ENCODE measurements around the gene BHMT. TPM values are rescaled to one million over a fixed set of nuclear protein-coding genes. Genes with fewer than 3 reads are reported as not detected.

BHMT gene
- total RNA-seq, 1 experiment from 2014 or later, result not detected

DNA sequence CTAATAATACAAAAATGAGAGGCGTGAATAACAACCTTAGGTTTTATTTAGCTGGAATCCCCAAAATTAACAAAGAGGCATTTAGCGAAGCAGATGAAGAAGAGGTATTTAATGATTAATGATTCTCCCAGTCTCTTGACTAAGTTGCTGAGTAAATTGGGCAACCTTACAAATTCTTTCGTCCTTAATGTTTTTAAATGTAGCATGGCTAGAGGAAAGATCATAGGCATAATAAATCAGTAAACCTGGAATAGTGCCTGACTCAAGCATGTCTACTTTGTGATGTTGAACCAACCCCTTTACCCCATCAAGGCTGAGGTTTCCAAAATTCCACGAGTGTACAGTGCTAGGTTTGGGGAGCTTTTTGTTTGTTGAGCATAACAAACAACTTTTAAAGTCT lies 7.9 kb downstream of the BHMT start:
- no peak for DNase-seq
- POLR2A ChIA-PET (ENCODE audit: unreplicated experiment), result no interaction called here
- intact Hi-C loops (cut with micrococcal nuclease; ENCODE audit: unreplicated experiment), result no loop called here

GRCh38 chr5:79120221-79120620 lies 8.6 kb downstream of the BHMT start:
- Histone ChIP-seq H3K9me3 (ENCODE audit: insufficient read depth, low read depth) (no peaks in the 10 kb centered on the region), H3K27me3 (ENCODE audit: insufficient read depth, low read depth) (no peaks in the 10 kb centered on the region), H4K20me1 (ENCODE audit: insufficient read depth) (no peaks in the 10 kb centered on the region), H3K4me2 (peak overlapping the region; percentile 19; the same call in 1 of the 2 replicates), H2AFZ (no peak overlapping the region), H3K27ac (no peak overlapping the region), H3K79me2 (ENCODE audit: low read depth) (no peaks in the 10 kb centered on the region), H3K4me3 (no peak overlapping the region), H3K9me2 (ENCODE audit: insufficient read depth) (no peaks in the 10 kb centered on the region), H3K4me1 (replicated peaks; ENCODE audit: insufficient read depth) (peaks cover 7% of the 10 kb centered on the region; the same call in 1 of the 2 replicates), H3F3A (ENCODE audit: insufficient read depth, low read depth) (0 out of 2 replicates have a peak, but pooled peaks cover 5% of the 10 kb centered on the region), H3K36me3 (ENCODE audit: low read depth) (no peaks in the 10 kb centered on the region)
- TF ChIP-seq, protein P1, sequence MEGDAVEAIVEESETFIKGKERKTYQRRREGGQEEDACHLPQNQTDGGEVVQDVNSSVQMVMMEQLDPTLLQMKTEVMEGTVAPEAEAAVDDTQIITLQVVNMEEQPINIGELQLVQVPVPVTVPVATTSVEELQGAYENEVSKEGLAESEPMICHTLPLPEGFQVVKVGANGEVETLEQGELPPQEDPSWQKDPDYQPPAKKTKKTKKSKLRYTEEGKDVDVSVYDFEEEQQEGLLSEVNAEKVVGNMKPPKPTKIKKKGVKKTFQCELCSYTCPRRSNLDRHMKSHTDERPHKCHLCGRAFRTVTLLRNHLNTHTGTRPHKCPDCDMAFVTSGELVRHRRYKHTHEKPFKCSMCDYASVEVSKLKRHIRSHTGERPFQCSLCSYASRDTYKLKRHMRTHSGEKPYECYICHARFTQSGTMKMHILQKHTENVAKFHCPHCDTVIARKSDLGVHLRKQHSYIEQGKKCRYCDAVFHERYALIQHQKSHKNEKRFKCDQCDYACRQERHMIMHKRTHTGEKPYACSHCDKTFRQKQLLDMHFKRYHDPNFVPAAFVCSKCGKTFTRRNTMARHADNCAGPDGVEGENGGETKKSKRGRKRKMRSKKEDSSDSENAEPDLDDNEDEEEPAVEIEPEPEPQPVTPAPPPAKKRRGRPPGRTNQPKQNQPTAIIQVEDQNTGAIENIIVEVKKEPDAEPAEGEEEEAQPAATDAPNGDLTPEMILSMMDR (conservative IDR thresholded peaks at IDR 0.05), result no peak
- no peak for TF ChIP-seq EZH2 (IDR thresholded peaks at IDR 0.05; ENCODE audit: low read depth)
- ChIA-PET CTCF (no interaction called here), POLR2A (ENCODE audit: unreplicated experiment) (no interaction called here)
- no TSS peak for BruUV-seq (replicated peaks)
- intact Hi-C loops (cut with micrococcal nuclease; ENCODE audit: unreplicated experiment), result no loop called here
- peak in 1 of 2 experiments; percentile 45 for DNase-seq

More for the DNA sequence above, 7.9 kb downstream of the BHMT start:
- H3K4me1 ChIP-seq (replicated peaks; ENCODE audit: insufficient read depth), result peaks cover 7% of the 10 kb centered on the region; the same call in 1 of the 2 replicates
- H3K79me2 ChIP-seq (ENCODE audit: low read depth), result no peaks in the 10 kb centered on the region
- H2AFZ ChIP-seq, result no peak overlapping the region
- H4K20me1 ChIP-seq (ENCODE audit: insufficient read depth), result no peaks in the 10 kb centered on the region
- no peak overlapping the region for H3K27ac ChIP-seq
- no peak for TF ChIP-seq EZH2 (IDR thresholded peaks at IDR 0.05; ENCODE audit: low read depth)
- TF ChIP-seq, protein P1 (conservative IDR thresholded peaks at IDR 0.05), result no peak
- no peak overlapping the region for H3K4me3 ChIP-seq
- H3F3A ChIP-seq (ENCODE audit: insufficient read depth, low read depth), result 0 out of 2 replicates have a peak, but pooled peaks cover 5% of the 10 kb centered on the region
- no peaks in the 10 kb centered on the region for H3K9me2 ChIP-seq (ENCODE audit: insufficient read depth)
- H3K27me3 ChIP-seq (ENCODE audit: insufficient read depth, low read depth), result no peaks in the 10 kb centered on the region
- no TSS peak for BruUV-seq (replicated peaks)
- H3K36me3 ChIP-seq (ENCODE audit: low read depth), result no peaks in the 10 kb centered on the region
- H3K4me2 ChIP-seq, result no peak overlapping the region
- no peaks in the 10 kb centered on the region for H3K9me3 ChIP-seq (ENCODE audit: insufficient read depth, low read depth)
- CTCF ChIA-PET, result no interaction called here

GRCh38 chr5:79122973-79123372 lies 11.4 kb downstream of the BHMT start:
- Histone ChIP-seq H3K9me2 (ENCODE audit: insufficient read depth) (no peaks in the 10 kb centered on the region), H2AFZ (no peak overlapping the region), H3F3A (ENCODE audit: insufficient read depth, low read depth) (0 out of 2 replicates have a peak, but pooled peaks cover 5% of the 10 kb centered on the region), H3K27ac (no peak overlapping the region), H3K9me3 (ENCODE audit: insufficient read depth, low read depth) (no peaks in the 10 kb centered on the region), H3K4me3 (no peak overlapping the region), H3K36me3 (ENCODE audit: low read depth) (no peaks in the 10 kb centered on the region), H4K20me1 (ENCODE audit: insufficient read depth) (no peaks in the 10 kb centered on the region), H3K4me1 (replicated peaks; ENCODE audit: insufficient read depth) (peaks cover 7% of the 10 kb centered on the region; the same call in 1 of the 2 replicates), H3K4me2 (no peak overlapping the region), H3K79me2 (ENCODE audit: low read depth) (no peaks in the 10 kb centered on the region), H3K27me3 (ENCODE audit: insufficient read depth, low read depth) (no peaks in the 10 kb centered on the region)
- TF ChIP-seq, protein P1 (conservative IDR thresholded peaks at IDR 0.05), result no peak
- TF ChIP-seq EZH2 (IDR thresholded peaks at IDR 0.05; ENCODE audit: low read depth), result no peak
- no peak for DNase-seq
- intact Hi-C loops (cut with micrococcal nuclease; ENCODE audit: unreplicated experiment), result no loop called here
- BruUV-seq (replicated peaks), result no TSS peak
- ChIA-PET POLR2A (ENCODE audit: unreplicated experiment) (no interaction called here), CTCF (no interaction called here)
